ENCODE data around the gene REN.

DNA sequence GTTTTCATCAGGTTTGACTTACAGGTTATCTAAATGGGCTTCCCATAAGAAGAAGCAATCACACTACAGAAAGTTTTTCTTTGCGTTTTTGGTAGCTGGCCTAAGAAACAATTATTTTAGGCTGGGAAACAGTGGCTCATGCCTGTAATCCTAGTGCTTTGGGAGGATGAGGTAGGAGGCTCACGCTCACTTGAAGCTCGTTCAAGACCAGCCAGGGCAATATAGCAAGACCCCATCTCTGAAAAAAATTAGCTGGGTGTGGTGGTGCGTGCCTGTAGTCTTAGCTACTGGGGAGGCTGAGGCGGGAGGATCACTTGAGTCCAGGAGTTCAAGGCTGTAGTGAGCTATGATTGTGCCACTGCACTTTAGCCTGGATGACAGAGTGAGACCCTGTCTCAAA, 1.6 kb upstream of the REN start:
- TF ChIP-seq, protein P1, sequence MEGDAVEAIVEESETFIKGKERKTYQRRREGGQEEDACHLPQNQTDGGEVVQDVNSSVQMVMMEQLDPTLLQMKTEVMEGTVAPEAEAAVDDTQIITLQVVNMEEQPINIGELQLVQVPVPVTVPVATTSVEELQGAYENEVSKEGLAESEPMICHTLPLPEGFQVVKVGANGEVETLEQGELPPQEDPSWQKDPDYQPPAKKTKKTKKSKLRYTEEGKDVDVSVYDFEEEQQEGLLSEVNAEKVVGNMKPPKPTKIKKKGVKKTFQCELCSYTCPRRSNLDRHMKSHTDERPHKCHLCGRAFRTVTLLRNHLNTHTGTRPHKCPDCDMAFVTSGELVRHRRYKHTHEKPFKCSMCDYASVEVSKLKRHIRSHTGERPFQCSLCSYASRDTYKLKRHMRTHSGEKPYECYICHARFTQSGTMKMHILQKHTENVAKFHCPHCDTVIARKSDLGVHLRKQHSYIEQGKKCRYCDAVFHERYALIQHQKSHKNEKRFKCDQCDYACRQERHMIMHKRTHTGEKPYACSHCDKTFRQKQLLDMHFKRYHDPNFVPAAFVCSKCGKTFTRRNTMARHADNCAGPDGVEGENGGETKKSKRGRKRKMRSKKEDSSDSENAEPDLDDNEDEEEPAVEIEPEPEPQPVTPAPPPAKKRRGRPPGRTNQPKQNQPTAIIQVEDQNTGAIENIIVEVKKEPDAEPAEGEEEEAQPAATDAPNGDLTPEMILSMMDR (IDR thresholded peaks at IDR 0.05), result no peak
- TF ChIP-seq POLR2A (IDR thresholded peaks at IDR 0.05), result no peak
